Neural cell (in vitro differentiated cells): ENCODE results near the gene CDK15. TPM values are rescaled to one million over a fixed set of nuclear protein-coding genes. Genes with fewer than 3 reads are reported as not detected.
"Not testable (repeated sequence)": the region's sequence is repeated elsewhere in the genome, so short reads cannot be mapped to it uniquely, and the experiment has no call there.

Experiments used
- H2AFZ ChIP-seq: fragments of 200-600, 300-800 bp; sonication (generic), shearing (Covaris generic); 2 replicates; pipeline ENCODE4 v1.6.0; 2014; ENCODE audit warnings: low read depth, mild to moderate bottlenecking, antibody characterized with exemption, low read length, moderate library complexity
- H3F3A ChIP-seq: fragments of 200-600 bp; shearing (Covaris generic); 2 replicates; pipeline ENCODE4 v1.6.1; 2016; ENCODE audit warnings: mild to moderate bottlenecking, moderate library complexity, mixed read lengths, antibody characterized with exemption, low read length; ENCODE audit not compliant: insufficient read depth, poor library complexity, severe bottlenecking
- H3K27ac ChIP-seq: fragments of 200-600, 300-800 bp; sonication (generic), shearing (Covaris generic); 2 replicates; pipeline ENCODE4 v1.5.1; 2014; ENCODE audit warnings: mild to moderate bottlenecking, low read length, moderate library complexity
- H3K27me3 ChIP-seq: fragments of 300-800, 200-600 bp; sonication (generic), shearing (Covaris generic); 2 replicates; pipeline ENCODE4 v1.6.0; 2014; ENCODE audit warnings: mild to moderate bottlenecking, low read depth, low read length, moderate library complexity; ENCODE audit not compliant: insufficient read depth
- H3K36me3 ChIP-seq: fragments of 300-800, 200-600 bp; sonication (generic), shearing (Covaris generic); 2 replicates; pipeline ENCODE4 v1.5.1; 2014; ENCODE audit warnings: mild to moderate bottlenecking, antibody characterized with exemption, low read length, moderate library complexity; ENCODE audit not compliant: insufficient read depth
- H3K4me2 ChIP-seq: fragments of 300-800, 200-600 bp; sonication (generic), shearing (Covaris generic); 2 replicates; pipeline ENCODE4 v1.6.0; 2014; ENCODE audit warnings: mild to moderate bottlenecking, low read length
- H3K4me3 ChIP-seq: fragments of 300-800, 200-600 bp; sonication (generic), shearing (Covaris generic); 2 replicates; pipeline ENCODE4 v1.5.1; 2014; ENCODE audit warnings: mild to moderate bottlenecking, low read length, moderate library complexity
- H3K79me2 ChIP-seq: fragments of 200-600 bp; shearing (Covaris generic); replicated peaks from 2 replicates; pipeline ENCODE4 v1.6.0; 2014; ENCODE audit warnings: mild to moderate bottlenecking, low read length, moderate library complexity; ENCODE audit not compliant: insufficient read depth
- H3K9ac ChIP-seq: fragments of 300-800, 200-600 bp; sonication (generic), shearing (Covaris generic); 2 replicates; pipeline ENCODE4 v1.6.1; 2016; ENCODE audit warnings: mild to moderate bottlenecking, low read length, mixed read lengths
- H3K9me2 ChIP-seq: fragments of 200-600 bp; shearing (Covaris generic); 2 replicates; pipeline ENCODE4 v1.6.1; 2016; ENCODE audit warnings: mild to moderate bottlenecking, low read length, mixed read lengths; ENCODE audit not compliant: insufficient read depth
- H3K9me3 ChIP-seq: fragments of 200-600, 300-800 bp; sonication (generic), shearing (Covaris generic); 2 replicates; pipeline ENCODE4 v1.6.1; 2016; ENCODE audit warnings: mild to moderate bottlenecking, mixed run types, low read length, moderate library complexity, mixed read lengths
- H4K20me1 ChIP-seq: fragments of 200-600 bp; shearing (Covaris generic); 2 replicates; pipeline ENCODE4 v1.6.1; 2016; ENCODE audit warnings: mild to moderate bottlenecking, mixed run types; ENCODE audit not compliant: insufficient read depth
- CTCF ChIP-seq: fragments of 450-650 bp; IDR thresholded peaks from 2 replicates; pipeline ENCODE4 v1.5.1; 2014; ENCODE audit warnings: antibody characterized with exemption, mild to moderate bottlenecking, moderate library complexity; ENCODE audit not compliant: poor library complexity, severe bottlenecking
- EP300 ChIP-seq: fragments of 450-650 bp; conservative IDR thresholded peaks from 2 replicates; pipeline ENCODE4 v1.6.1; 2014; ENCODE audit warnings: antibody characterized with exemption, mild to moderate bottlenecking, moderate library complexity; ENCODE audit not compliant: poor library complexity, severe bottlenecking
- EZH2 ChIP-seq: fragments of 200-600, 300-800 bp; shearing (Covaris generic), sonication (generic); IDR thresholded peaks from 2 replicates; pipeline ENCODE4 v1.6.1; 2014; ENCODE audit warnings: antibody characterized with exemption, low read length, borderline replicate concordance, mild to moderate bottlenecking; ENCODE audit not compliant: insufficient read depth, poor library complexity, severe bottlenecking
- MXI1 ChIP-seq: fragments of 450-650 bp; conservative IDR thresholded peaks from 2 replicates; pipeline ENCODE4 v1.6.1; 2014; ENCODE audit warnings: antibody characterized with exemption, mild to moderate bottlenecking; ENCODE audit not compliant: poor library complexity, severe bottlenecking
- POLR2AphosphoS5 ChIP-seq: IDR thresholded peaks from 2 replicates; pipeline ENCODE4 v1.6.1; 2012
- RAD21 ChIP-seq: fragments of 450-650 bp; conservative IDR thresholded peaks from 2 replicates; pipeline ENCODE4 v1.6.1; 2014; ENCODE audit warnings: antibody characterized with exemption, mild to moderate bottlenecking, moderate library complexity
- REST ChIP-seq: IDR thresholded peaks from 2 replicates; pipeline ENCODE4 v1.6.1; 2012; ENCODE audit warnings: borderline replicate concordance
- SMC3 ChIP-seq: fragments of 450-650 bp; conservative IDR thresholded peaks from 2 replicates; pipeline ENCODE4 v1.6.1; 2014; ENCODE audit warnings: antibody characterized with exemption, mild to moderate bottlenecking, moderate library complexity; ENCODE audit not compliant: poor library complexity
- TAF1 ChIP-seq: IDR thresholded peaks from 2 replicates; pipeline ENCODE4 v1.6.1; 2012; ENCODE audit warnings: low read depth
- polyA plus RNA-seq: library from polyadenylated mRNA; depleted of rRNA; stranded (reverse); fragments of >200 nt; gene quantifications from 2 replicates; pipeline ENCODE4 v1.2.3, GENCODE V29; 2014

Gene CDK15
- polyA plus RNA-seq, 1 donor from 2014 or later: 0.09 TPM

- no peaks in the 10 kb centered on the region for H3K36me3 ChIP-seq
- H3K4me3 ChIP-seq: no peak overlapping the region
- H3F3A ChIP-seq: no peaks in the 10 kb centered on the region
- no peaks in the 10 kb centered on the region for H3K9me2 ChIP-seq
- H3K27me3 ChIP-seq: no peaks in the 10 kb centered on the region
- no peak overlapping the region for H3K4me2 ChIP-seq
- no peak for TF ChIP-seq RAD21
- TF ChIP-seq CTCF: no peak
- TF ChIP-seq EP300: no peak
- no peak for TF ChIP-seq EZH2
- no peak for TF ChIP-seq SMC3
- no peak for TF ChIP-seq POLR2AphosphoS5
- no peak for TF ChIP-seq MXI1
- TF ChIP-seq TAF1: no peak
- no peak for TF ChIP-seq REST
- no peaks in the 10 kb centered on the region for H3K79me2 ChIP-seq
- H4K20me1 ChIP-seq: no peaks in the 10 kb centered on the region
- no peak overlapping the region for H3K9ac ChIP-seq
- no peak overlapping the region for H2AFZ ChIP-seq
- no peak overlapping the region for H3K27ac ChIP-seq
- H3K9me3 ChIP-seq: no peaks in the 10 kb centered on the region
Measured at GRCh38 chr2:201809633-201810032, 3.3 kb downstream of the CDK15 start.

GRCh38 chr2:201810604-201811003, 4.3 kb downstream of the CDK15 start:
- not testable (repeated sequence) for H3K9me3 ChIP-seq, H3K27ac ChIP-seq, H3K9me2 ChIP-seq, H3K4me3 ChIP-seq, H3K9ac ChIP-seq, H3K79me2 ChIP-seq, H3K27me3 ChIP-seq, H4K20me1 ChIP-seq, H2AFZ ChIP-seq, H3K4me2 ChIP-seq, H3K36me3 ChIP-seq, H3F3A ChIP-seq
